NB4 (cell line): ENCODE results near the gene GIMAP6.
"Not testable (repeated sequence)": the region's sequence is repeated elsewhere in the genome, so short reads cannot be mapped to it uniquely, and the experiment has no call there.

Source experiments
- DNase-seq: peaks from one replicate; pipeline ENCODE4 v3.0.0; 2010; ENCODE audit warnings: low read depth
- H3K4me3 ChIP-seq: one replicate; pipeline ENCODE4 v1.5.1; 2011; ENCODE audit warnings: mild to moderate bottlenecking, low read depth, low read length, moderate library complexity
- MYC ChIP-seq: IDR thresholded peaks from 2 replicates; pipeline ENCODE4 v1.6.1; 2011; ENCODE audit warnings: low read depth, low read length
- POLR2A ChIP-seq: IDR thresholded peaks from 2 replicates; pipeline ENCODE4 v1.6.1; 2011; ENCODE audit warnings: mild to moderate bottlenecking; ENCODE audit not compliant: insufficient read length; ENCODE audit errors: extremely low read depth
- TF ChIP-seq, protein P1 (sequence below): IDR thresholded peaks from one replicate; pipeline ENCODE4 v1.5.1; 2012; ENCODE audit warnings: low read depth, low read length
- TF ChIP-seq, protein P2 (sequence below): IDR thresholded peaks from 2 replicates; pipeline ENCODE4 v1.6.1; 2011; ENCODE audit warnings: low read depth, low read length

GIMAP6 gene

GRCh38 chr7:150587551-150587950 is 44.6 kb downstream of the GIMAP6 start:
- TF ChIP-seq POLR2A (no peak), MYC (no peak)
- TF ChIP-seq, protein P1, sequence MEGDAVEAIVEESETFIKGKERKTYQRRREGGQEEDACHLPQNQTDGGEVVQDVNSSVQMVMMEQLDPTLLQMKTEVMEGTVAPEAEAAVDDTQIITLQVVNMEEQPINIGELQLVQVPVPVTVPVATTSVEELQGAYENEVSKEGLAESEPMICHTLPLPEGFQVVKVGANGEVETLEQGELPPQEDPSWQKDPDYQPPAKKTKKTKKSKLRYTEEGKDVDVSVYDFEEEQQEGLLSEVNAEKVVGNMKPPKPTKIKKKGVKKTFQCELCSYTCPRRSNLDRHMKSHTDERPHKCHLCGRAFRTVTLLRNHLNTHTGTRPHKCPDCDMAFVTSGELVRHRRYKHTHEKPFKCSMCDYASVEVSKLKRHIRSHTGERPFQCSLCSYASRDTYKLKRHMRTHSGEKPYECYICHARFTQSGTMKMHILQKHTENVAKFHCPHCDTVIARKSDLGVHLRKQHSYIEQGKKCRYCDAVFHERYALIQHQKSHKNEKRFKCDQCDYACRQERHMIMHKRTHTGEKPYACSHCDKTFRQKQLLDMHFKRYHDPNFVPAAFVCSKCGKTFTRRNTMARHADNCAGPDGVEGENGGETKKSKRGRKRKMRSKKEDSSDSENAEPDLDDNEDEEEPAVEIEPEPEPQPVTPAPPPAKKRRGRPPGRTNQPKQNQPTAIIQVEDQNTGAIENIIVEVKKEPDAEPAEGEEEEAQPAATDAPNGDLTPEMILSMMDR, result no peak
- TF ChIP-seq, protein P2, sequence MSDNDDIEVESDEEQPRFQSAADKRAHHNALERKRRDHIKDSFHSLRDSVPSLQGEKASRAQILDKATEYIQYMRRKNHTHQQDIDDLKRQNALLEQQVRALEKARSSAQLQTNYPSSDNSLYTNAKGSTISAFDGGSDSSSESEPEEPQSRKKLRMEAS, result no peak
- DNase-seq, result no peak
- H3K4me3 ChIP-seq, result no peak overlapping the region

- DNase-seq, result no peak
- H3K4me3 ChIP-seq, result no peak overlapping the region
- no peak for TF ChIP-seq MYC
- TF ChIP-seq, protein P2, result no peak
- no peak for TF ChIP-seq POLR2A
- TF ChIP-seq, protein P1, result no peak
Observed at GRCh38 chr7:150586785-150587152, 45.4 kb downstream of the GIMAP6 start.

DNA sequence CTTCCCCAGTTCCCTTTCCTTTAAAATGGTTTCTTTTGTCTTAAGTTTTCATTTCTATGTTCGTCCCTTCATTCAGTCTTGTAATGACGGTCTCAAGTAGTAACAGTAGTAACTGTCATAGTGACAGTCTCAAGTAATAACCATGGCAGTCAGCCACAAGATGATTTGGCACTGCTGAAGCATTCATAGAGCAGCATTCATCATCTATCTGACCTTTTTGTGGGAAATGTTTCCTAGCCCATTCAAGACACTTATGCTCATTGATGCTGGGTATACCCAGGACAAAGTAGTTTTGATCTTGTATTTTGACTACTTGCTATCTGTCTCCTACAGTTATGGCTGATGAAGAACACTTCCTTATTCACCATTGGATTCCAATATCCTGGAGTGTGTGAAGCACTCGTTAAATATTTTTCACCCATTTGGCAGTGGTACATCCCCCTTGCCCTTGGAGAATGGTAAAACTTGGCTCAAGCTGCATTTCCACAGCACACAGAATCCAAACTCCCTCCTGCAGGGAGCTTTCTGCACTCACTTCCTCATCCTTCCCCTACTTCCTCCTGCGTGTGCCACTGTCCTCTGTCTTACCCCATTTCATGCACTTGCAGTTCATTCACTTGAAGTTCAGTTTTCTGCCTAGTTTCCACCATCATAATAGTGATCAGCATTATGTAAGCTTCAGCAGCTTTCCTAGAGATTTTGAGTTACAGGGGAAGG is 46.0 kb downstream of the GIMAP6 start:
- peak; percentile 70 for DNase-seq
- no peak for TF ChIP-seq POLR2A
- TF ChIP-seq, protein P2, result no peak
- TF ChIP-seq, protein P1, result no peak
- no peak for TF ChIP-seq MYC
- no peak overlapping the region for H3K4me3 ChIP-seq

DNA sequence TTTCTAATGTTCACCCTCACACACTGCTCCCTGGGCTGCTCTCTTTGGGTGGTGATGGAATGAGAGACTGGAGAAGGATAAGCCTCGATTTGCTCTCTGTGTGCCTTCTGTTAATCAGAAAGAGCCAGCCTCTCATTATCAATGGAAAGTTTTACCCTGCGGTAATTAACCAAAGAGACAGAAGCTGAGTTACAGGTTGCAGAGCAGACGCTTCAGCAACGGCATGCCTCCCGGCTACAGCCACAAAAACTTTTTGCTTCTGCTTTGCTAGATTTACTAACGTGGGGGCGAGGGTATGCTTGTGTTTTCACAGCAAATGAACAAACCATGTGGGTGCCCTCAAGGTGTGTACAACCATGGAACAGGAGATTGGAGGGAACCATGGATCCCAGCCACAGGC is 47.0 kb downstream of the GIMAP6 start:
- no peak overlapping the region for H3K4me3 ChIP-seq
- TF ChIP-seq MYC (no peak), POLR2A (no peak)
- TF ChIP-seq, protein P2, result no peak
- TF ChIP-seq, protein P1, result no peak
- DNase-seq, result no peak

GRCh38 chr7:150580638-150581394 is 51.4 kb downstream of the GIMAP6 start:
- H3K4me3 ChIP-seq, result no peak overlapping the region
- no peak for DNase-seq
- TF ChIP-seq POLR2A, result no peak
- TF ChIP-seq, protein P2, result no peak
- TF ChIP-seq, protein P1, result no peak

DNA sequence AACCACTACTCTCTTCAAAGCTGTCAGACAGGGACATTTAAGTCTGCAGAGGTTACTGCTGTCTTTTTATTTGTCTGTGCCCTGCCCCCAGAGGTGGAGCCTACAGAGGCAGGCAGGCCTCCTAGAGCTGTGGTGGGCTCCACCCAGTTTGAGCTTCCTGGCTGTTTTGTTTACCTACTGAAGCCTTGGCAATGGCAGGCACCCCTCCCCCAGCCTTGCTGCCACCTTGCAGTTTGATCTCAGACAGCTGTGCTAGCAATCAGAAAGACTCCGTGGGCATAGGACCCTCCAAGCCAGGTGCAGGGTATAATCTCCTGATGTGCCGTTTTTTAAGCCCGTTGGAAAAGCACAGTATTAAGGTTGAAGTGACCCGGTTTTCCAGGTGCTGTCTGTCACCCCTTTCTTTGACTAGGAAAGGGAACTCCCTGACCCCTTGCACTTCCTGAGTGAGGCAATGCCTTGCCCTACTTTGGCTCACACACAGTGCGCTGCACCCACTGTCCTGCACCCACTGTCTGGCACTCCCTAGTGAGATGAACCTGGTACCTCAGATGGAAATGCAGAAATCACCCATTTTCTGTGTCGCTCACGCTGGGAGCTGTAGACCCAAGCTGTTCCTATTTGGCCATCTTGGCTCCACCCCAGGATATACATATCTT is 52.1 kb downstream of the GIMAP6 start:
- DNase-seq, result not testable (repeated sequence)

More for the DNA sequence above, 52.1 kb downstream of the GIMAP6 start:
- H3K4me3 ChIP-seq, result not testable (repeated sequence)
